Activated CD8-positive, alpha-beta memory T cell treated with anti-CD3 and anti-CD28 coated beads for 36 hours (primary cell): ENCODE results near the gene DIP2A. TPM values are rescaled to one million over a fixed set of nuclear protein-coding genes. Genes with fewer than 3 reads are reported as not detected.

Experiments
- CTCF ChIA-PET: fragments of 350-600 bp; sonication (Branson Sonifier 250); formaldehyde crosslinking; loops from one replicate; lab custom pipeline; 2021; ENCODE audit warnings: antibody characterized with exemption; lab: Charles Lee
- POLR2A ChIA-PET: fragments of 350-600 bp; sonication (Branson Sonifier 250); formaldehyde crosslinking; loops from one replicate; lab custom pipeline; 2021; ENCODE audit warnings: antibody characterized with exemption; lab: Charles Lee
- total RNA-seq, 2 experiments: library from RNA; stranded (reverse); gene quantifications; one replicate each; pipeline ENCODE4 v1.2.3, GENCODE V29; 2021

The DIP2A gene
- 10 to 100 TPM; 26.9 to 28.5 TPM for total RNA-seq

DNA sequence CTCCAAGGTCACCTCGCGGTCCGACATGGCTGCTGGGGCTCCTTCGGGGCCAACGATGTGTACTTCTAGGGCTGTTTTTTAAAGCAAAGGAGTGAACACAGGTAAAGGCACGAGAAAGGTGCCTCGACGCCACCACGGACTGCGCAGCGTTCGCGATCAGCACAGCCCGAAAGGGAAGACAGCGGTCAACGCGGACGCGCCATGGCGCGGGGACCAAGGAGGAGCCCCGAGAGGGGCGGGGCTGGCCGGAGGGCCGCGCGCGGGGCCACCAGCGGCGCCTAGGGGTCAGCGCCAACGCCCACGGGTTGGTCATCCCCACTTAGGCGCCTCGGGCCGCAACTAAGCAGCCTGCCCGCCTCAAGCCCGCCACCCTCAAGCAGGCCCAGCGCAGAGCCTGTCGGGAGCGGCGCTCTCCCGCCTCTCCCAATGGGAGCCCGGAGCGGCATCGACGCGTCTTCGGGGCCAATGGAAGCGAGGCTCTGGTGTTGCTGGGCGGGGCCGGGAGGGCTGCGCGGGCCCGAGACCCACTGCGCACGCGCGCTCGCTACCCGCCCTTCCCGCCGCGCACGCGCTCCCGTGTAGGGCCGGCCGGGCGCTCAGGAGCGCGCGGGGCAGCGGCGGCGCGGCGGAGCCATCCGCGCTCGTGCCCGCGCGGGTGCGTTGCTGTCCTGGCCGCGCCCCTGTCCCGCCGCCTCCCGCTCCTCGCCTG lies at the start of gene DIP2A:
TSS of gene DIP2A (plus strand) at position 577 of the 709 bp plus-strand sequence. CDS start 241 bp downstream, outside the sequence.
- ChIA-PET CTCF (interaction anchor here (0.7 to 1.4 kb wide), 4 partner anchors 11 to 181 kb away, joined by 3 to 4 read pairs (median 3); no protein-coding TSS in a partner anchor), POLR2A (interaction anchor here (0.6 to 2.8 kb wide), 6 partner anchors 15 to 178 kb away, joined by 3 to 13 read pairs (median 3); no protein-coding TSS in a partner anchor)

DNA sequence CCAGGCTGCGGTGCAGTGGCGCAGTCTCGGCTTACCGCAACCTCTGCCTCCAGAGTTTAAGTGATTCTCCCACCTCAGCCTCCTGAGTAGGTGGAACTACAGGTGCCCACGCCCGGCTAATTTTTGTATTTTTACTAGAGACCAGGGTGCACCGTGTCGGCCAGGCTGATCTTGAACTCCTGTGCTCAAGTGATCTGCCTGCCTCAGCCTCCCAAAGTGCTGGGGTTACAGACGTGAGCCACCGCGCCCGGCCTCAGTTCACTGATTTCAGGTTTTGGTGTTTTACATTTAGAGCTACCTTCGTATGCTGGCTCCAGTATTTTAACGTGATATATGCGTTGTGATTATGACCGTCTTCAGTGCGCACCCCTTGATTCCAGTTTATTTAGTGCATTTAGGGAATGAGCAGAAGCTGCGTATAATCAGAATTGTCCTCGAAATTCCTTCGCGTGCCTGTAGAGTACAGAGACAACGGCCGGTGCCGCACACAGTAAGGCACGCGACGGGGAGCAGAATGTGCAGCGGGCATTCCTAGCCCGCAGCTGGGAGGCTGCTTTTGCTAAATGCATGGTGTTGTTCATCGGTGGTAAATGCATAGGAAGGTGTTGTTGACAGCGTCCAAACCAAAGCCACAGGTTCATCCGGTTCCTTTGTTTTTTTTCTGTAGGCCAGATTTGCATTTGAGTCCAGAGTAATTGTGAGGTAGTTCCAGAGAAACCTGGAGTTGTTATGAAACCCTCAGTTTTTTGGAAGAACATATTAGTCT lies 48.9 kb upstream of the DIP2A start:
- POLR2A ChIA-PET, result interaction anchor here (0.7 kb wide), 1 partner anchor 132 kb away, joined by 3 read pairs; no protein-coding TSS in a partner anchor

DNA sequence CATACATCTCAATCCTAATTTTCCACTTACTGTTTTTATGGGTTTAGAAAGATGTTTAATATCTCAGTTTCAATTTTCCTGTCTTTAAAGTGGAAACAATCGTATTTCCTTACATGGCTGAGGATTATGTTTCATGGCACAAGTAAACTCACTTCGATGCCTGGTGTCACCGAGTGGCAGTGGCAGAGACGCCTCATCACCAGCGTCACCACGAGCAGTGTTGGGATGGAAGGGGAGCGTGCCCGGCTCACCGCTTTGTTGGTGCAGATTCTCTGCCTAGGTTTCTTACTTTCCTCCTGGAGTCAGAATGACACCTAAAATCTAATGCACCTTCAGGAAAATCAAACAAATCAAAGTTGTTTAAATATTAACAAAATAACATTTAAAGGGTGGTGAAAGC lies 48.2 kb upstream of the DIP2A start:
- POLR2A ChIA-PET, result no interaction called here
- CTCF ChIA-PET, result interaction anchor here (1.0 kb wide), 1 partner anchor 88 kb away, joined by 3 read pairs; no protein-coding TSS in a partner anchor

More for the DNA sequence above, 48.9 kb upstream of the DIP2A start:
- CTCF ChIA-PET, result interaction anchor here (0.6 to 1.0 kb wide), 2 partner anchors 29 to 87 kb away, joined by 3 read pairs; no protein-coding TSS in a partner anchor

DNA sequence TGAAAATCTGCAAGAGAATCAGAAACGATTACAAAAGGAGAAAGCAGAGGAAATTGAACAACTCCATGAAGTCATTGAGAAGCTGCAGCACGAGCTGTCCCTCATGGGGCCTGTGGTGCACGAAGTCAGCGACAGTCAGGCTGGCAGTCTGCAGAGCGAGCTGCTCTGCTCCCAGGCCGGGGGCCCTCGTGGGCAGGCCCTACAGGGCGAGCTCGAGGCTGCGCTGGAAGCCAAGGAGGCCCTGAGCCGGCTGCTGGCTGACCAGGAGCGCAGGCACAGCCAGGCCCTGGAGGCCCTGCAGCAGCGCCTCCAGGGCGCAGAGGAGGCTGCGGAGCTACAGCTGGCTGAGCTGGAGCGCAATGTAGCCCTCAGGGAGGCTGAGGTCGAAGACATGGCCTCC lies 47.5 kb upstream of the DIP2A start:
- POLR2A ChIA-PET, result no interaction called here

GRCh38 chr21:46411691-46412090 lies 47.0 kb upstream of the DIP2A start:
- POLR2A ChIA-PET, result interaction anchor here (0.6 kb wide), 1 partner anchor 9 kb away, joined by 4 read pairs; no protein-coding TSS in a partner anchor
- CTCF ChIA-PET, result interaction anchor here (1.5 kb wide), 1 partner anchor 14 kb away, joined by 4 read pairs; no protein-coding TSS in a partner anchor

More for the DNA sequence above, 47.5 kb upstream of the DIP2A start:
- CTCF ChIA-PET, result interaction anchor here (1.5 kb wide), 1 partner anchor 14 kb away, joined by 4 read pairs; no protein-coding TSS in a partner anchor

- POLR2A ChIA-PET, result no interaction called here
These were observed 45.9 kb upstream of the DIP2A start for GRCh38 chr21:46412521-46413364.

GRCh38 chr21:46413365-46413696 lies 45.4 kb upstream of the DIP2A start:
- CTCF ChIA-PET, result interaction anchor here (1.4 kb wide), 1 partner anchor 17 kb away, joined by 3 read pairs; no protein-coding TSS in a partner anchor
- POLR2A ChIA-PET, result no interaction called here

More at GRCh38 chr21:46412521-46413364, 45.9 kb upstream of the DIP2A start:
- CTCF ChIA-PET, result interaction anchor here (1.4 to 1.5 kb wide), 2 partner anchors 13 to 18 kb away, joined by 3 to 4 read pairs; no protein-coding TSS in a partner anchor

- ChIA-PET POLR2A (no interaction called here), CTCF (no interaction called here)
These were observed 43.8 kb upstream of the DIP2A start for GRCh38 chr21:46414965-46415275.

- CTCF ChIA-PET, result no interaction called here
- POLR2A ChIA-PET, result no interaction called here
These were observed 42.1 kb upstream of the DIP2A start for GRCh38 chr21:46416551-46416950.

GRCh38 chr21:46418265-46418946 lies 40.3 kb upstream of the DIP2A start:
- CTCF ChIA-PET, result no interaction called here
- POLR2A ChIA-PET, result no interaction called here

- POLR2A ChIA-PET, result interaction anchor here (0.9 kb wide), 1 partner anchor 9 kb away, joined by 4 read pairs; no protein-coding TSS in a partner anchor
These were observed 38.2 kb upstream of the DIP2A start for GRCh38 chr21:46420241-46421190.

GRCh38 chr21:46421191-46421750 lies 37.4 kb upstream of the DIP2A start:
- ChIA-PET CTCF (interaction anchor here (1.0 kb wide), 1 partner anchor 124 kb away, joined by 3 read pairs; no protein-coding TSS in a partner anchor), POLR2A (no interaction called here)

More at GRCh38 chr21:46420241-46421190, 38.2 kb upstream of the DIP2A start:
- CTCF ChIA-PET, result interaction anchor here (1.0 kb wide), 1 partner anchor 123 kb away, joined by 3 read pairs; no protein-coding TSS in a partner anchor

GRCh38 chr21:46421756-46422555 lies 36.7 kb upstream of the DIP2A start:
- CTCF ChIA-PET, result interaction anchor here (1.0 kb wide), 1 partner anchor 124 kb away, joined by 3 read pairs; no protein-coding TSS in a partner anchor
- POLR2A ChIA-PET, result no interaction called here

GRCh38 chr21:46422636-46423241 lies 36.0 kb upstream of the DIP2A start:
- CTCF ChIA-PET, result no interaction called here
- POLR2A ChIA-PET, result no interaction called here

- ChIA-PET CTCF (interaction anchor here (0.9 to 1.3 kb wide), 2 partner anchors 79 to 280 kb away, joined by 3 to 4 read pairs; no protein-coding TSS in a partner anchor), POLR2A (no interaction called here)
These were observed 35.1 kb upstream of the DIP2A start for GRCh38 chr21:46423546-46424038.
